ENCODE measurements around the gene C2. TPM values are rescaled to one million over a fixed set of nuclear protein-coding genes. Genes with fewer than 3 reads are reported as not detected.
"Not testable (repeated sequence)": the region's sequence is repeated elsewhere in the genome, so short reads cannot be mapped to it uniquely, and the experiment has no call there.

Gene C2
- total RNA-seq, 2 experiments from 2014 or later = 0.97 to 1.0 TPM

DNA sequence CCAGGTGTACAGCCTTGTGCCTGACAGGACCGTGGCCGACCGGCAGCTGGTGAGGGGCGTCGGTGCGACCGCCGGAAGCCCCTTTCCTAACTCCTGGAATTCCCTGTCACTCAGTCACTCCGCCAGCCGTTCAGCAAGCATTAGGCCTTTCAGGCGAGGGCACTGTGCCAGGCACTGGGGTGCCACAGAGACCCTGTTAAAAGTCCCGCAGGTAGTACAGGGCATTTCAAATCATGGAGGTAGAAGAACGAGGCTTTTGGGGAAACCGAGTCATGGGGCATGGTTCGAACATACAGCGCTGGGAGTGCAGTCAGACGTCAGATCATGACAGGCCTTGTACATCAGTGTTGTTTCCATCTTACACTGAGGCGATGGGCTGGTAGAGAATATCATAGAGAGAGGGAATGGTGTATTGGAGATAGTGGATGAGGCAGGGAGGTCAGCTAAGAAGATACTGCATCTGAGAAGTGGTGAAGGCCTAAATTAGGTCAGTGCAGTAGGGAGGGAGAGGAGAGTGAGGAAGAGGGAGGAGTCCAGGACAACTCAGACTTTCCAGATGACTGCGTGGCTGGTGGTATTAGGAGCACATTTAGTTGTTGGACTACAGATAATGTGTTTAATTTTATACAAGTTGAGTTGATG is 45.3 kb downstream of the C2 start:
- H3K27ac Mint-ChIP-seq = peak overlapping the region; percentile 100
- intact Hi-C loops (cut with micrococcal nuclease) = loop anchor here (1.0 to 10.0 kb wide), 4 partner anchors 14 to 1002 kb away; partner anchors contain the start of genes AGPAT1, CLIC1, RNF5 and SKIC2
- POLR2A ChIA-PET = interaction anchor here (1.2 to 4.2 kb wide), 3 partner anchors 14 to 431 kb away, joined by 3 to 39 read pairs (median 8); partner anchors contain the start of genes DDX39B, EHMT2, NELFE and SKIC2
- H3K4me3 Mint-ChIP-seq = peak overlapping the region; percentile 95
- peaks cover 22% of the 10 kb centered on the region for H3K36me3 Mint-ChIP-seq
- no peaks in the 10 kb centered on the region for H3K27me3 Mint-ChIP-seq
- peaks cover 39% of the 10 kb centered on the region for H3K4me1 Mint-ChIP-seq (ENCODE audit: low read depth)
- CTCF ChIA-PET = interaction anchor here (0.9 to 1.8 kb wide), 3 partner anchors 14 to 20 kb away, joined by 3 to 7 read pairs (median 3); partner anchors contain the start of genes NELFE and SKIC2
- no peaks in the 10 kb centered on the region for H3K9me3 Mint-ChIP-seq
- DNase-seq = peak; percentile 57

DNA sequence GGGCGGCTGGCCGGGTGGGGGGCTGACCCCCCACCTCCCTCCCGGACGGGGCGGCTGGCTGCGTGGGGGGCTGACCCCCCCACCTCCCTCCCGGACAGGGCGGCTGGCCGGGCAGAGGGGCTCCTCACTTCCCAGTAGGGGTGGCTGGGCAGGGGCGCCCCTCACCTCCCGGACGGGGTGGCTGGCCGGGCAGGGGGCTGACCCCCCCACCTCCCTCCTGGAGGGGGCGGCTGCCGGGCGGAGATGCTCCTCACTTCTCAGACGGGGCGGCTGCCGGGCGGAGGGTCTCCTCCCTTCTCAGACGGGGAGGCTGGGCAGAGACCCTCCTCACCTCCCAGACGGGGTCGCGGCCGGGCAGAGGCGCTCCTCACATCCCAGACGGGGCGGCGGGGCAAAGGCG is 48.5 kb downstream of the C2 start:
- DNase-seq, POLR2A ChIA-PET, H3K9me3 Mint-ChIP-seq, H3K36me3 Mint-ChIP-seq, H3K27me3 Mint-ChIP-seq, H3K4me3 Mint-ChIP-seq, CTCF ChIA-PET, H3K27ac Mint-ChIP-seq: not testable (repeated sequence)
- intact Hi-C loops (cut with micrococcal nuclease) = loop anchor here (10.0 kb wide), 3 partner anchors 199 to 999 kb away; partner anchors contain the start of genes AGPAT1, CLIC1 and RNF5
- peaks cover 25% of the 10 kb centered on the region for H3K4me1 Mint-ChIP-seq (ENCODE audit: low read depth)

DNA sequence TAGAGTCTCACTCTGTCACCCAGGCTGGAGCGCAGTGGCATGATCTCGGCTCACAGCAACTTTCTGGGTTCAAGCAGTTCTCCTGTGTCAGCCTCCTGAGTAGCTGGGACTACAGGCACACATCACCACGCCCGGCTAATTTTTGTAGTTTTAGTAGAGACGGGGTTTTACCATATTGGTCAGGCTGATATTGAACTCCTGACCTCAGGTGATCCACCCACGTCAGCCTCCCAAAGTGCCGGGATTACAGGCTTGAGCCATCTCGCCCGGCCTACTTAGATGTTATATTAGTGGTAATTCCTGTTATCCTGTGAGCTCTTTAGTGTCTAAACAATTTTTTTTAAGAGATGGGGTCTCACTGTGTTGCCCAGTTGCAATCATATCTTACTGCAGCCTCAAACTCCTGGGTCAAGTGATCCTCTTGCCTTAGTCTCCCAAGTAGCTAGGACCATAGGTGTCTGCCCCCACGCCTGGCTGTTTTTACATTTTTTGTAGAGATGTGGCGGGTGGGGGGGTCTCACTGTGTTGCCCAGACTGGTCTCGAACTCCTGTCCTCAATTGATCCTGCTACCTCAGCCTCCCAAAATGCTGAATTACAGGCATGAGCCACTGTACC is 50.4 kb downstream of the C2 start:
- intact Hi-C loops (cut with micrococcal nuclease) = loop anchor here (10.0 kb wide), 3 partner anchors 197 to 997 kb away; partner anchors contain the start of genes AGPAT1, CLIC1 and RNF5
- POLR2A ChIA-PET = no interaction called here
- H3K27me3 Mint-ChIP-seq = no peaks in the 10 kb centered on the region
- H3K36me3 Mint-ChIP-seq = peaks cover 7% of the 10 kb centered on the region
- H3K4me1 Mint-ChIP-seq (ENCODE audit: low read depth) = peaks cover 19% of the 10 kb centered on the region
- CTCF ChIA-PET = interaction anchor here (0.7 kb wide), 1 partner anchor 30 kb away, joined by 4 read pairs; no protein-coding TSS in a partner anchor
- no peak overlapping the region for H3K27ac Mint-ChIP-seq
- H3K4me3 Mint-ChIP-seq = no peak overlapping the region
- DNase-seq = no peak
- H3K9me3 Mint-ChIP-seq = no peaks in the 10 kb centered on the region

DNA sequence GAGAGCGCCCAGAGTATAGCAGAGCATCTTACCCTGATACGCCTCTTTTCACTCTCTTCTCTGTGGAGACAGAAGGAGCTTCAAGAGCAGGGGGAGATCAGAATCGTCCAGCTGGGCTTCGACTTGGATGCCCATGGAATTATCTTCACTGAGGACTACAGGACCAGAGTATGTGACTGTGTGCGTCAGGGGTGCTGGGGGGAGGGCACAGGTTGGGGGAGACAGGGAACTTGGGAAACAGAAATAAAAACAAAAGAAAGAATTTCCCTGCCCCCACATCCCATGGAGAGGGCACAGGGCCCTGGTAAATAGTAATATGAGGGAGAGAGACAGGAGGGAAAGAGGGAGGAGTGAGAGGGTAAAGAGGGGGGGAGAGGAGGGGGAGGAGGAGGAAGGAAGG is 51.3 kb downstream of the C2 start:
- Mint-ChIP-seq H3K9me3 (no peaks in the 10 kb centered on the region), H3K27ac (no peak overlapping the region), H3K4me1 (ENCODE audit: low read depth) (peaks cover 11% of the 10 kb centered on the region), H3K27me3 (no peaks in the 10 kb centered on the region), H3K4me3 (no peak overlapping the region), H3K36me3 (peaks cover 7% of the 10 kb centered on the region)
- ChIA-PET CTCF (no interaction called here), POLR2A (no interaction called here)
- intact Hi-C loops (cut with micrococcal nuclease) = loop anchor here (10.0 kb wide), 3 partner anchors 196 to 996 kb away; partner anchors contain the start of genes AGPAT1, CLIC1 and RNF5
- DNase-seq = no peak

DNA sequence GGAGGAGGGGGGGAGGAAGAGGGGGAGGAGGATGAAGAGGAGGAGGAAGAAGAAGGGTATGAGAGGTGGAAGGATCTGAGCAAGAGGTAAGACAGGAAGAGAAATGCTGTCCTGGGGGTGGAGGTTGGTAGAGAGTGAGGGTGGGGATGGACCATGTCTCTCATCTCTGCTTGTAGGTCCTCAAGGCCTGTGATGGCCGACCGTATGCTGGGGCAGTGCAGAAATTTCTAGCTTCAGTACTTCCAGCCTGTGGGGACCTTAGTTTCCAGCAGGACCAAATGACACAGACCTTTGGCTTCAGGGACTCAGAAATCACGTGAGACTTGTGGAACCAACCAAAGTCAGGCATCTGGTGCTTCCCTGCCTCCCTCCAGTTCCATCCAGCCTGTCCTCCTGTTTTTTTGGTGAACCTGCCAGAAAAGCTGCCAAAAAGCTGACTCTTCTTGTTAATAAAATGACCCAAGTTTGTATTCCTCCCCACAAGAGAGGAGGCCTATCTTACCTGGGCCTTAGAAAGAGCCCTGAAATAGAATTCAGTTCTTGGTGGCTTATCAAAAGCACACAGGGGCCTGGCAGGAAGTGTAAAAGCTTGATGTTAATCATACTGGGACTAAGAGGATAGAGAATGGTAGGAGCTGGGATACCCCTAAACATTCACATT is 51.9 kb downstream of the C2 start:
- H3K36me3 Mint-ChIP-seq = peaks cover 7% of the 10 kb centered on the region
- intact Hi-C loops (cut with micrococcal nuclease) = loop anchor here (10.0 kb wide), 3 partner anchors 195 to 995 kb away; partner anchors contain the start of genes AGPAT1, CLIC1 and RNF5
- H3K27me3 Mint-ChIP-seq = no peaks in the 10 kb centered on the region
- peaks cover 7% of the 10 kb centered on the region for H3K4me1 Mint-ChIP-seq (ENCODE audit: low read depth)
- POLR2A ChIA-PET = no interaction called here
- no peak overlapping the region for H3K4me3 Mint-ChIP-seq
- DNase-seq = no peak
- CTCF ChIA-PET = no interaction called here
- H3K27ac Mint-ChIP-seq = peak overlapping the region; percentile 69
- no peaks in the 10 kb centered on the region for H3K9me3 Mint-ChIP-seq

DNA sequence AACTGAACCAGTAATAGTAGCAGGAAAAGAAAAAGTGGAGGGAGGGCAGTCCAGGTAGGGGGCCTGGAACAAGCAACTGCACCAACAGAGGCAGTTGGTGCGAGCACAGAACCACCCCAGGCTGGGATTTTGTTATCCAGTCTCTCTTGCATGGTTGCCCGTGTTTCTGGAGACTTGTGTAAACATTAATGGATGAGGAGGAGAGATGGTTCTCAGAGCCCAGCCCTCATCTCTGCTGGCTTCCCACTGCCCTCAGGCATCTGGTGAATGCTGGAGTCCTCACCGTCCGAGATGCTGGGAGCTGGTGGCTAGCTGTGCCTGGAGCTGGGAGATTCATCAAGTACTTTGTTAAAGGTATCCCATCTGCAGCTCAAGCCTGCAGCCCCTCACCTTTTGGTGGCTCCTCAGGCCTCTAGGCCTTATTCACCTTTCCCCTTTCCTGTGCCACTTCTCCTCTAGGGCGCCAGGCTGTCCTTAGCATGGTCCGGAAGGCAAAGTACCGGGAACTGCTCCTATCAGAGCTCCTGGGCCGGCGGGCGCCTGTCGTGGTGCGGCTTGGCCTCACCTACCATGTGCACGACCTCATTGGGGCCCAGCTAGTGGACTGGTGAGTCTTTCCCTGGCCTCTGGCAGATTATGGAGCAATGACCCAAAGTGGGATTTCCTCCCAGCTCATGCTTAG is 52.8 kb downstream of the C2 start:
- CTCF ChIA-PET; DNase-seq; H3K36me3 Mint-ChIP-seq; H3K9me3 Mint-ChIP-seq; H3K4me1 Mint-ChIP-seq (ENCODE audit: low read depth); H3K4me3 Mint-ChIP-seq; H3K27me3 Mint-ChIP-seq; intact Hi-C loops (cut with micrococcal nuclease); H3K27ac Mint-ChIP-seq: not testable (repeated sequence)
- POLR2A ChIA-PET = interaction anchor here (0.6 kb wide), 1 partner anchor 210 kb away, joined by 3 read pairs; no protein-coding TSS in a partner anchor

DNA sequence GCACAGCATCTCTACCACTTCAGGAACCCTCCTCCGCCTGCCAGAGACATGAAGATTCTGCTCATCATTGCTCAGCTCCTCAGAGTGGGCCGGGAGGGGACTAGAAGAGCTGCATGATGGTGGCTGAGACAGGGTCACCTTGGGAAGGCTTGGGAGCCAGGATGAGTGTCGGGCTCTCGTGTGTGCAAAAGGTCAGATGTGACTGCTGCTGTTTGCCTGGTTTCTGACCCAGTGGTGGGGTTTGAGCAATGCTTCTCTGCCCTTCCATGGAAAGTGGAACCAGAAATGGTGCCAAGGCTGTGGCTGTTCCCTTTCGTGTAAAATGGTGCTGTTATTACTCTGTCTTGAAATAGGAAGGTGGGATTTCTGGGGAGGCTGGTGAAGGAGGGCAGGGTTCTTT is 53.5 kb downstream of the C2 start:
- H3K27ac Mint-ChIP-seq; DNase-seq; H3K27me3 Mint-ChIP-seq; CTCF ChIA-PET; H3K4me1 Mint-ChIP-seq (ENCODE audit: low read depth); H3K36me3 Mint-ChIP-seq; H3K9me3 Mint-ChIP-seq; H3K4me3 Mint-ChIP-seq; intact Hi-C loops (cut with micrococcal nuclease): not testable (repeated sequence)
- POLR2A ChIA-PET = interaction anchor here (0.6 kb wide), 1 partner anchor 211 kb away, joined by 3 read pairs; no protein-coding TSS in a partner anchor

DNA sequence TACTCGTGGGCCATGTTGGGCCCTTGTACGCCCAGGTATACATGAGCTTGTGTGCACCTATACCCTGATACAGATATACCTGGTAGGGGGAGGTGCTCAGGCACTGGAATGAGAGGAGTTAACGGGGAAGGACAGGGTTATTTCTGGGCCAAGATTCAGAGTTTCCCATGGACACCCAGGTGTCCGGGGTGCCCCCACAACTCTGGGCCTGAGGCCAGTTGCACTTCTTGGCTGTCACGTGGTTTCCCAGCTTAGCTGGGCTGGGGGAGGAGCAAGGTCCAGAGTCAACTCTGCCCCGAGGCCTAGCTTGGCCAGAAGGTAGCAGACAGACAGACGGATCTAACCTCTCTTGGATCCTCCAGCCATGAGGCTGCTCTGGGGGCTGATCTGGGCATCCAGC is 54.2 kb downstream of the C2 start, which contains the start of gene C4A:
Gene C4A, plus strand, starts transcription at position 314 of the 400 bp plus-strand sequence. Its CDS starts 51 bp downstream, at position 365.
- H3K36me3 Mint-ChIP-seq, H3K4me3 Mint-ChIP-seq: not testable (repeated sequence)

DNA sequence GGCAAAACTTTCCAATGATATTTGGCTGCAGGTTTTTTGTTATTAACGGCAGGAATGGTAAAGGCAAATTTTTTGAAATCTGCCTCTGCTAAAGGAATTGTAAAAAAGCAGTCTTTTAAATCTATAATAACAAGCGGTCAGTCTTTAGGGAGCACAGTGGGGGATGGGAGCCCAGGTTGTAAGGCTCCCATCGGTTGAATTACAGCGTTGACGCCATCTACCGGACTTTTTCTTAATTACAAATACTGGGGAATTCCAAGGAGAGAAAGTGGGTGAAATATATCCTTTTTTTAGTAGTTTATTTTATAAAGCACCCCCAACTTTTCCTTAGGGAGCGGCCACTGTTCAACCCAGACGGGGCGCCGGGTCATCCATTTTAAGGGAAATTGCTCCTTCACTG is 61.8 kb downstream of the C2 start:
- H3K27me3 Mint-ChIP-seq; H3K27ac Mint-ChIP-seq; DNase-seq; POLR2A ChIA-PET; H3K4me1 Mint-ChIP-seq (ENCODE audit: low read depth); intact Hi-C loops (cut with micrococcal nuclease); H3K36me3 Mint-ChIP-seq; H3K9me3 Mint-ChIP-seq; H3K4me3 Mint-ChIP-seq; CTCF ChIA-PET: not testable (repeated sequence)

More for the DNA sequence above, 54.2 kb downstream of the C2 start, which contains the start of gene C4A:
- H3K27ac Mint-ChIP-seq; POLR2A ChIA-PET; CTCF ChIA-PET; H3K27me3 Mint-ChIP-seq; DNase-seq; H3K9me3 Mint-ChIP-seq; intact Hi-C loops (cut with micrococcal nuclease); H3K4me1 Mint-ChIP-seq (ENCODE audit: low read depth): not testable (repeated sequence)

DNA sequence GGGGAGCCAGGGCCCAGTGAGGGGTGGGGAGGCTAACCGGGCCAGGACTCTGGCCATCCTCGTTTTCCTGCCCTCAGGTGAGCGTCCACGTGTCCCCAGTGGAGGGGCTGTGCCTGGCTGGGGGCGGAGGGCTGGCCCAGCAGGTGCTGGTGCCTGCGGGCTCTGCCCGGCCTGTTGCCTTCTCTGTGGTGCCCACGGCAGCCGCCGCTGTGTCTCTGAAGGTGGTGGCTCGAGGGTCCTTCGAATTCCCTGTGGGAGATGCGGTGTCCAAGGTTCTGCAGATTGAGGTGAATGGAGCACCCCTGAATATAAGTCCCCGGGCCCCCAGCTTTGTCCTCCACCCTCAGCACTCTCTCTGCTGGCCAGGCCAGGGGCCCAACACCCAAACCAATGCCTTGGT is 66.9 kb downstream of the C2 start:
- H3K4me3 Mint-ChIP-seq; intact Hi-C loops (cut with micrococcal nuclease); POLR2A ChIA-PET; H3K9me3 Mint-ChIP-seq; DNase-seq; H3K27ac Mint-ChIP-seq; H3K36me3 Mint-ChIP-seq; CTCF ChIA-PET; H3K27me3 Mint-ChIP-seq; H3K4me1 Mint-ChIP-seq (ENCODE audit: low read depth): not testable (repeated sequence)

All from activated CD4-positive, alpha-beta memory T cell treated with anti-CD3 and anti-CD28 coated beads for 36 hours (primary cell).